HepG2 (cell line): ENCODE results near the gene ESRP2. TPM values are rescaled to one million over a fixed set of nuclear protein-coding genes. Genes with fewer than 3 reads are reported as not detected.

Source experiments
- ATAC-seq: fragments of 200-7000 bp; cut with Tn5 transposase; 3 replicates; pipeline ENCODE4 v1.9.1; 2020; ENCODE audit warnings: mild to moderate bottlenecking, moderate library complexity
- BruUV-seq: library from RNA; stranded (reverse); fragments of 400-500 nt; replicated peaks from 2 replicates; lab custom pipeline; 2021; lab: Mats Ljungman, UMichigan
- CTCF ChIA-PET: fragments of 300-600 bp; formaldehyde crosslinking; extraction: SDS; loops from one replicate; lab custom pipeline; 2021; ENCODE audit warnings: low total read pairs, inconsistent platforms, low intra/inter-chr PET ratio; lab: Yijun Ruan, JAX
- POLR2A ChIA-PET: fragments of 350-600 bp; sonication (Branson Sonifier 250); formaldehyde crosslinking; loops from one replicate; lab custom pipeline; 2020; ENCODE audit warnings: antibody characterized with exemption, inconsistent platforms; lab: Yijun Ruan, JAX
- DNase-seq: peaks from one replicate; pipeline ENCODE4 v3.0.0-alpha.2; 2015; ENCODE audit warnings: low spot score
- FAIRE-seq: peaks from 3 replicates; lab custom pipeline; 2011; peaks lifted over from hg19 to GRCh38; lab: Jason Lieb, UNC
- H2AFZ ChIP-seq: one replicate; pipeline ENCODE4 v1.6.1; 2011; ENCODE audit warnings: low read length, inconsistent platforms
- H3K27ac ChIP-seq: fragments of 300-600 bp; 3 replicates; pipeline ENCODE4 v1.8.0; 2011; ENCODE audit warnings: mixed run types, mild to moderate bottlenecking, mixed read lengths, low read length, inconsistent platforms; ENCODE audit not compliant: insufficient read depth; ENCODE audit errors: extremely low read length
- H3K27me3 ChIP-seq, 2 experiments: fragments of 200-600 bp in 1 of 2; 2 replicates in 1 of 2; 3 replicates in 1 of 2; pipeline versions ENCODE4 v1.6.0 to v1.8.0; 2011; ENCODE audit warnings: low read length in 2 of 2, mild to moderate bottlenecking in 2 of 2, moderate library complexity in 2 of 2, inconsistent platforms in 1 of 2; ENCODE audit not compliant: insufficient read depth in 2 of 2, control insufficient read depth in 1 of 2
- H3K36me3 ChIP-seq, 2 experiments: fragments of 200-600 bp in 1 of 2; replicated peaks in 1 of 2; 2 replicates in 1 of 2; 3 replicates in 1 of 2; pipeline versions ENCODE4 v1.5.1 to v1.8.0; 2011; ENCODE audit warnings: low read length in 2 of 2, inconsistent platforms in 1 of 2; ENCODE audit not compliant: insufficient read depth in 2 of 2, control insufficient read depth in 1 of 2
- H3K4me1 ChIP-seq: 2 replicates; pipeline ENCODE4 v1.5.1; 2012; ENCODE audit warnings: low read length, inconsistent platforms; ENCODE audit not compliant: insufficient read depth
- H3K4me2 ChIP-seq: 2 replicates; pipeline ENCODE4 v1.6.0; 2011; ENCODE audit warnings: low read depth, low read length, inconsistent platforms
- H3K4me3 ChIP-seq, 3 experiments: fragments of 200-600 bp in 1 of 3; sonication (generic), shearing (Covaris generic) in 1 of 3; replicated peaks in 1 of 3; 2 replicates each; pipeline ENCODE4 v1.5.1; 2011 to 2016; ENCODE audit warnings: low read length in 3 of 3, inconsistent platforms in 2 of 3, low read depth in 2 of 3, mild to moderate bottlenecking in 2 of 3, control low read depth in 1 of 3, mixed read lengths in 1 of 3; ENCODE audit not compliant: insufficient read depth in 1 of 3
- H3K79me2 ChIP-seq: one replicate; pipeline ENCODE4 v1.6.1; 2011; ENCODE audit warnings: low read length, inconsistent platforms; ENCODE audit not compliant: insufficient read depth
- H3K9ac ChIP-seq: 2 replicates; pipeline ENCODE4 v1.6.0; 2011; ENCODE audit warnings: mild to moderate bottlenecking, low read depth, low read length, inconsistent platforms; ENCODE audit not compliant: insufficient read depth
- H3K9me3 ChIP-seq: 2 replicates; pipeline ENCODE4 v1.5.1; 2012; ENCODE audit warnings: mild to moderate bottlenecking, low read length
- H4K20me1 ChIP-seq: 2 replicates; pipeline ENCODE4 v1.6.0; 2011; ENCODE audit warnings: inconsistent platforms, mild to moderate bottlenecking, low read length, moderate library complexity; ENCODE audit not compliant: insufficient read depth
- FOXA1 ChIP-seq, 2 experiments: fragments of 450-650 bp in 1 of 2; sonication (generic) in 1 of 2; formaldehyde crosslinking in 1 of 2; IDR thresholded peaks; 2 replicates each; pipeline versions ENCODE4 v1.4.0 to v1.6.1; 2016 to 2020; ENCODE audit warnings: missing genetic modification reagents in 1 of 2
- HDAC1 ChIP-seq: sonication (generic); formaldehyde crosslinking; IDR thresholded peaks from 2 replicates; pipeline ENCODE4 v1.5.1; 2020; ENCODE audit warnings: mild to moderate bottlenecking, missing genetic modification reagents
- MBD4 ChIP-seq: IDR thresholded peaks from 2 replicates; pipeline ENCODE4 v1.6.1; 2012; ENCODE audit warnings: low read length, inconsistent platforms, borderline replicate concordance
- MXI1 ChIP-seq: IDR thresholded peaks from 3 replicates; pipeline ENCODE4 v1.6.1; 2012; ENCODE audit warnings: low read depth, low read length, inconsistent platforms, borderline replicate concordance
- NBN ChIP-seq: fragments of 450-650 bp; conservative IDR thresholded peaks from 2 replicates; pipeline ENCODE4 v1.6.1; 2017
- SAP130 ChIP-seq: IDR thresholded peaks from 2 replicates; pipeline ENCODE4 v1.6.1; 2016; ENCODE audit warnings: low read depth
- SIN3A ChIP-seq: IDR thresholded peaks from 2 replicates; pipeline ENCODE4 v1.6.1; 2011; ENCODE audit warnings: low read depth, mild to moderate bottlenecking, control low read depth, low read length, borderline replicate concordance
- SMC3 ChIP-seq: IDR thresholded peaks from 2 replicates; pipeline ENCODE4 v1.6.1; 2011; ENCODE audit warnings: low read length, improper control_type of control experiment
- SOX6 ChIP-seq, 2 experiments: fragments of 450-650 bp in 1 of 2; sonication (generic) in 1 of 2; formaldehyde crosslinking in 1 of 2; IDR thresholded peaks; 2 replicates each; pipeline versions ENCODE4 v1.4.0 to v1.6.1; 2017 to 2020; ENCODE audit warnings: antibody characterized with exemption in 1 of 2, mild to moderate bottlenecking in 1 of 2, missing genetic modification reagents in 1 of 2
- TGIF2 ChIP-seq: IDR thresholded peaks from 2 replicates; pipeline ENCODE4 v1.6.1; 2016; ENCODE audit warnings: control low read depth, missing compliant biosample characterization
- XRCC5 ChIP-seq: fragments of 200-400 bp; formaldehyde crosslinking; optimal IDR thresholded peaks from 2 replicates; pipeline ENCODE3; 2017; ENCODE audit warnings: mild to moderate bottlenecking, low read length
- ZNF180 ChIP-seq: sonication (generic); formaldehyde crosslinking; IDR thresholded peaks from 2 replicates; pipeline ENCODE4 v1.4.0; 2020; ENCODE audit warnings: low read depth, missing genetic modification reagents, borderline replicate concordance
- ZNF552 ChIP-seq: sonication (generic); formaldehyde crosslinking; IDR thresholded peaks from 2 replicates; pipeline ENCODE4 v1.9.0; 2022; ENCODE audit warnings: missing genetic modification reagents, mild to moderate bottlenecking, borderline replicate concordance
- ZNF562 ChIP-seq: sonication (generic); formaldehyde crosslinking; IDR thresholded peaks from 2 replicates; pipeline ENCODE4 v1.8.0; 2022; ENCODE audit warnings: missing genetic modification reagents, borderline replicate concordance
- ZSCAN25 ChIP-seq: sonication (generic); formaldehyde crosslinking; IDR thresholded peaks from 2 replicates; pipeline ENCODE4 v1.8.0; 2022; ENCODE audit warnings: mild to moderate bottlenecking, missing genetic modification reagents
- WGBS: methylation state at CpG from one replicate; pipeline ENCODE4 v1.1.6; 2017; ENCODE audit warnings: low lambda C conversion rate; 5-methylcytosine and 5-hydroxymethylcytosine counted together
- in situ Hi-C: cut with HindIII; loops from 2 replicates; pipeline ENCODE4 v1.10.0; 2017; ENCODE audit warnings: low pct_unique_long_range_greater_than_20kb; ENCODE audit not compliant: extremely low pct_ligation_motif_present
- intact Hi-C: fragments of 100-400 bp; cut with micrococcal nuclease; formaldehyde crosslinking; loops from one replicate; pipeline ENCODE4 v1.10.0; 2022; ENCODE audit not compliant: unreplicated experiment
- polyA plus RNA-seq, 8 experiments: library from polyadenylated mRNA; depleted of rRNA in 3 of 8; stranded (reverse) in 7 of 8; unstranded in 1 of 8; fragments of >200 nt; fragmentation: Illumina TruSeq in 4 of 8; extraction: Trizol in 4 of 8; gene quantifications; 2 replicates each; pipeline versions ENCODE4 v1.2.1 to v1.2.3, GENCODE V29; 2011 to 2016; ENCODE audit warnings: low read depth in 4 of 8, missing spikeins in 1 of 8, mixed read lengths in 1 of 8; ENCODE audit not compliant: insufficient read depth in 1 of 8
- total RNA-seq, 5 experiments: library from RNA; depleted of rRNA; stranded (reverse); fragments of >200 nt; fragmentation: Illumina TruSeq; extraction: Trizol; gene quantifications; 2 replicates each; pipeline ENCODE4 v1.2.3, GENCODE V29; 2016; ENCODE audit warnings: low read depth in 1 of 5
- TF ChIP-seq, protein P1 (sequence below): sonication (generic); IDR thresholded peaks from 2 replicates; pipeline ENCODE4 v1.6.1; 2016; ENCODE audit warnings: low read depth, borderline replicate concordance
- TF ChIP-seq, protein P2 (sequence below): sonication (generic); formaldehyde crosslinking; IDR thresholded peaks from 2 replicates; pipeline ENCODE4 v1.9.0; 2021; ENCODE audit warnings: mild to moderate bottlenecking, missing genetic modification reagents
- TF ChIP-seq, protein P3 (sequence below): IDR thresholded peaks from 2 replicates; pipeline ENCODE4 v1.6.1; 2012; ENCODE audit warnings: inconsistent platforms

The ESRP2 gene
- total and polyA plus RNA-seq, 2 of the 13 experiments (the other 11 are each of a cell fraction or from before 2014, with no cell fraction given) = 21.1 to 32.4 TPM

DNA sequence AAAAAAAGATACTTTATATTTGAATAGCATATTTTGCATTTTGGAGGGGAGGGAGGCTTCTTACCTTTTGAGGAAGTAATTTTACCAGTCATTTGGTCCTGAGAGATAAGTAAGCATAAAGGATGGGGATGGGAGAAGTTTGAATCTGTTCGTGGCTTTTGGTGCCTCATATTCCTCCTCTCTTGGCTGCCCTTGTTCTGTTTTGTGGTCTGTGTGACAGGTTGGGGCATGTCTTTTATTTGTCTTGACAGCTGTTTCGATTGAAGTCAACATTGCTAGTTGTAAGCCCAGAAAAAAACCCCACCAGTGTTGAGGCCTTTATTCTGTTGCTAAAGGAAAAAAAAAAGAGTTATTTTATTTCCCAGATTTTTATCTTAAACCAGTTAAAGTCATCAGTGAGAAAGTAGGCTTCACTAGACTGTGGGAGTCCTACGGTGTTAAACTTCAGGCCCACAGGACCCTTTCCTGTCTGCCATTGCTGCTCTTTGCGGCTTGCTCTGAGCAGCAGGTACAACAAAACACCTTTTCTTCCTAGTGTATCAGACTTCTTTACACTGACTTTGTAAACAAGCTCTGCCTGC lies 39.8 kb upstream of the ESRP2 start:
- ChIA-PET CTCF (no interaction called here), POLR2A (interaction anchor here (1.1 to 2.4 kb wide), 3 partner anchors 9 to 36 kb away, joined by 3 to 16 read pairs (median 10); partner anchors contain the start of genes PRMT7, SLC7A6 and SLC7A6OS)
- DNase-seq (peak; percentile 35), ATAC-seq (peak; percentile 24; the same call in 1 of the 3 replicates), FAIRE-seq (peak; percentile 58)
- in situ Hi-C loops = no loop called here
- Histone ChIP-seq H3K36me3 (peaks cover 20 to 44% of the 10 kb centered on the region in 2 experiments), H2AFZ (no peak overlapping the region), H3K27ac (peak overlapping the region; percentile 52), H3K4me1 (peaks cover 67% of the 10 kb centered on the region), H3K79me2 (peaks cover 52% of the 10 kb centered on the region), H3K9ac (peak overlapping the region; percentile 27; the same call in 1 of the 2 replicates), H3K9me3 (no peaks in the 10 kb centered on the region), H3K4me3 (no peak overlapping the region), H3K27me3 (no peaks in the 10 kb centered on the region), H4K20me1 (peaks cover 9% of the 10 kb centered on the region; the same call in 1 of the 2 replicates), H3K4me2 (peak overlapping the region; percentile 48)
- 53% methylated on average over 4 of the region's 4 CpGs for WGBS
- TSS peak; percentile 35 for BruUV-seq
- intact Hi-C loops = no loop called here
- TF ChIP-seq ZNF180 (CRISPR knock-in tag) (no peak), TGIF2 (CRISPR knock-in tag) (peak; percentile 91), ZNF552 (CRISPR knock-in tag) (no peak), NBN (no peak), FOXA1 (IDR thresholded peaks at IDR 0.05) (no peak), FOXA1 (CRISPR knock-in tag; IDR thresholded peaks at IDR 0.05) (peak; percentile 35; the same call in 1 of the 2 replicates), SOX6 (IDR thresholded peaks at IDR 0.05) (no peak), SOX6 (CRISPR knock-in tag; IDR thresholded peaks at IDR 0.05) (no peak), SIN3A (0 out of 2 replicates have a peak, but pooled peaks have one; percentile 55), MXI1 (peak; percentile 72; the same call in 2 of the 3 replicates), SMC3 (no peak), ZNF562 (no peak), MBD4 (no peak), ZSCAN25 (CRISPR knock-in tag) (no peak), SAP130 (CRISPR knock-in tag) (peak; percentile 74), XRCC5 (peak; percentile 19), HDAC1 (peak; percentile 44; the same call in 1 of the 2 replicates)
- TF ChIP-seq, protein P1, sequence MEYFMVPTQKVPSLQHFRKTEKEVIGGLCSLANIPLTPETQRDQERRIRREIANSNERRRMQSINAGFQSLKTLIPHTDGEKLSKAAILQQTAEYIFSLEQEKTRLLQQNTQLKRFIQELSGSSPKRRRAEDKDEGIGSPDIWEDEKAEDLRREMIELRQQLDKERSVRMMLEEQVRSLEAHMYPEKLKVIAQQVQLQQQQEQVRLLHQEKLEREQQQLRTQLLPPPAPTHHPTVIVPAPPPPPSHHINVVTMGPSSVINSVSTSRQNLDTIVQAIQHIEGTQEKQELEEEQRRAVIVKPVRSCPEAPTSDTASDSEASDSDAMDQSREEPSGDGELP = peak; percentile 67
- TF ChIP-seq, protein P2, sequence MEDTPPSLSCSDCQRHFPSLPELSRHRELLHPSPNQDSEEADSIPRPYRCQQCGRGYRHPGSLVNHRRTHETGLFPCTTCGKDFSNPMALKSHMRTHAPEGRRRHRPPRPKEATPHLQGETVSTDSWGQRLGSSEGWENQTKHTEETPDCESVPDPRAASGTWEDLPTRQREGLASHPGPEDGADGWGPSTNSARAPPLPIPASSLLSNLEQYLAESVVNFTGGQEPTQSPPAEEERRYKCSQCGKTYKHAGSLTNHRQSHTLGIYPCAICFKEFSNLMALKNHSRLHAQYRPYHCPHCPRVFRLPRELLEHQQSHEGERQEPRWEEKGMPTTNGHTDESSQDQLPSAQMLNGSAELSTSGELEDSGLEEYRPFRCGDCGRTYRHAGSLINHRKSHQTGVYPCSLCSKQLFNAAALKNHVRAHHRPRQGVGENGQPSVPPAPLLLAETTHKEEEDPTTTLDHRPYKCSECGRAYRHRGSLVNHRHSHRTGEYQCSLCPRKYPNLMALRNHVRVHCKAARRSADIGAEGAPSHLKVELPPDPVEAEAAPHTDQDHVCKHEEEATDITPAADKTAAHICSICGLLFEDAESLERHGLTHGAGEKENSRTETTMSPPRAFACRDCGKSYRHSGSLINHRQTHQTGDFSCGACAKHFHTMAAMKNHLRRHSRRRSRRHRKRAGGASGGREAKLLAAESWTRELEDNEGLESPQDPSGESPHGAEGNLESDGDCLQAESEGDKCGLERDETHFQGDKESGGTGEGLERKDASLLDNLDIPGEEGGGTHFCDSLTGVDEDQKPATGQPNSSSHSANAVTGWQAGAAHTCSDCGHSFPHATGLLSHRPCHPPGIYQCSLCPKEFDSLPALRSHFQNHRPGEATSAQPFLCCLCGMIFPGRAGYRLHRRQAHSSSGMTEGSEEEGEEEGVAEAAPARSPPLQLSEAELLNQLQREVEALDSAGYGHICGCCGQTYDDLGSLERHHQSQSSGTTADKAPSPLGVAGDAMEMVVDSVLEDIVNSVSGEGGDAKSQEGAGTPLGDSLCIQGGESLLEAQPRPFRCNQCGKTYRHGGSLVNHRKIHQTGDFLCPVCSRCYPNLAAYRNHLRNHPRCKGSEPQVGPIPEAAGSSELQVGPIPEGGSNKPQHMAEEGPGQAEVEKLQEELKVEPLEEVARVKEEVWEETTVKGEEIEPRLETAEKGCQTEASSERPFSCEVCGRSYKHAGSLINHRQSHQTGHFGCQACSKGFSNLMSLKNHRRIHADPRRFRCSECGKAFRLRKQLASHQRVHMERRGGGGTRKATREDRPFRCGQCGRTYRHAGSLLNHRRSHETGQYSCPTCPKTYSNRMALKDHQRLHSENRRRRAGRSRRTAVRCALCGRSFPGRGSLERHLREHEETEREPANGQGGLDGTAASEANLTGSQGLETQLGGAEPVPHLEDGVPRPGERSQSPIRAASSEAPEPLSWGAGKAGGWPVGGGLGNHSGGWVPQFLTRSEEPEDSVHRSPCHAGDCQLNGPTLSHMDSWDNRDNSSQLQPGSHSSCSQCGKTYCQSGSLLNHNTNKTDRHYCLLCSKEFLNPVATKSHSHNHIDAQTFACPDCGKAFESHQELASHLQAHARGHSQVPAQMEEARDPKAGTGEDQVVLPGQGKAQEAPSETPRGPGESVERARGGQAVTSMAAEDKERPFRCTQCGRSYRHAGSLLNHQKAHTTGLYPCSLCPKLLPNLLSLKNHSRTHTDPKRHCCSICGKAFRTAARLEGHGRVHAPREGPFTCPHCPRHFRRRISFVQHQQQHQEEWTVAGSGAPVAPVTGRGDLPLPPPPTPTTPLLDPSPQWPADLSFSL (CRISPR knock-in tag) = 0 out of 2 replicates have a peak, but pooled peaks have one; percentile 16
- TF ChIP-seq, protein P3, sequence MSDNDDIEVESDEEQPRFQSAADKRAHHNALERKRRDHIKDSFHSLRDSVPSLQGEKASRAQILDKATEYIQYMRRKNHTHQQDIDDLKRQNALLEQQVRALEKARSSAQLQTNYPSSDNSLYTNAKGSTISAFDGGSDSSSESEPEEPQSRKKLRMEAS = peak; percentile 45; the same call in 1 of the 2 replicates
